NT2/D1 (cell line): ENCODE data around the gene NTRK3.

Experiments used
- SUZ12 ChIP-seq: IDR thresholded peaks from 2 replicates; pipeline ENCODE4 v1.6.1; 2011; ENCODE audit not compliant: insufficient read length, insufficient read depth; ENCODE audit errors: extremely low read depth
- YY1 ChIP-seq: IDR thresholded peaks from 2 replicates; pipeline ENCODE4 v1.6.1; 2011; ENCODE audit not compliant: insufficient read length, insufficient read depth

DNA sequence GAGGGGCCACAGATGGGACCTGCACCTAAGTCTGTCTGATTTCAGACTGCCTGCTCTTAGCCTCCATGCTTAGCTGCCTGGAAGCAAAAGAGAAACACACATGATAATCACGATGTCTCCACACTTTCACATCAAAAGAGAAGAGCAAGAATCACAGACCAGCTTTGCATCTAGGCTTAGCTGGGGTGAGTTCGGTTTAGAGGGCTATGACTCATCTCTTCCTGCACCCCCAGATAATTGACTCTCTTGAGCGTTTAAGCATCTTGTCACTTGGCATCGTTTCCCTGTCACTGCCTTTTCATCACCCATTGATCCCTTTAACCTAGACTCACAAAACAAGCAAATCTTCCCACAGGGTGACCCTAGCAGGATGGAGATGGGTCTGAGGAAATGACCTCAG lies 124.0 kb downstream of the NTRK3 start:
- TF ChIP-seq SUZ12, result no peak
- no peak for TF ChIP-seq YY1
